ENCODE results near the gene SYT6.

Gene SYT6

GRCh38 chr1:114153261-114154145, at the start of gene SYT6:
SYT6 (minus strand) TSS chr1:114153869; CDS start chr1:114153772, 97 bp downstream.
- DNase-seq: no peak

GRCh38 chr1:114201486-114201885, 47.8 kb upstream of the SYT6 start:
- no peak for DNase-seq

GRCh38 chr1:114199017-114199594, 45.4 kb upstream of the SYT6 start:
- no peak for DNase-seq

GRCh38 chr1:114196992-114197907, 43.6 kb upstream of the SYT6 start:
- DNase-seq: no peak

GRCh38 chr1:114195819-114196218, 42.1 kb upstream of the SYT6 start:
- no peak for DNase-seq

- no peak for DNase-seq
Measured at GRCh38 chr1:114192328-114192727, 38.7 kb upstream of the SYT6 start.

- no peak for DNase-seq
Measured at GRCh38 chr1:114189398-114189797, 35.7 kb upstream of the SYT6 start.

GRCh38 chr1:114181356-114181755, 27.7 kb upstream of the SYT6 start:
- no peak for DNase-seq

- DNase-seq: no peak
Measured at GRCh38 chr1:114180742-114181141, 27.1 kb upstream of the SYT6 start.

GRCh38 chr1:114178936-114179335, 25.3 kb upstream of the SYT6 start:
- no peak for DNase-seq

- DNase-seq: no peak
Measured at GRCh38 chr1:114177282-114177681, 23.6 kb upstream of the SYT6 start.

- no peak for DNase-seq
Measured at GRCh38 chr1:114176366-114176765, 22.7 kb upstream of the SYT6 start.

- DNase-seq: no peak
Measured at GRCh38 chr1:114173680-114174079, 20.0 kb upstream of the SYT6 start.

GRCh38 chr1:114169509-114169908, 15.8 kb upstream of the SYT6 start:
- no peak for DNase-seq

GRCh38 chr1:114167226-114167625, 13.6 kb upstream of the SYT6 start:
- no peak for DNase-seq

- no peak for DNase-seq
Measured at GRCh38 chr1:114164840-114165543, 11.3 kb upstream of the SYT6 start.

GRCh38 chr1:114159941-114160340, 6.3 kb upstream of the SYT6 start:
- no peak for DNase-seq

- no peak for DNase-seq
Measured at GRCh38 chr1:114157275-114157660, 3.6 kb upstream of the SYT6 start.

GRCh38 chr1:114156538-114157274, 3.0 kb upstream of the SYT6 start:
- no peak for DNase-seq

- no peak for DNase-seq
Measured at GRCh38 chr1:114155706-114156105, 2.0 kb upstream of the SYT6 start.

- peak; percentile 69 for DNase-seq
Measured at GRCh38 chr1:114154963-114155322, 1.3 kb upstream of the SYT6 start.
